WTC11 (cell line): ENCODE data around the gene SMIM38.
"Not testable (repeated sequence)": the region's sequence is repeated elsewhere in the genome, so short reads cannot be mapped to it uniquely, and the experiment has no call there.

ENCODE experiments used
- ATF1 ChIP-seq: sonication (generic); formaldehyde crosslinking; IDR thresholded peaks from 2 replicates; pipeline ENCODE4 v1.8.1; 2023; ENCODE audit warnings: mild to moderate bottlenecking, moderate library complexity, missing genetic modification reagents
- CTCF ChIP-seq: fragments of 200-600 bp; IDR thresholded peaks from 2 replicates; pipeline ENCODE4 v1.8.0; 2022; ENCODE audit warnings: antibody characterized with exemption
- FOXP1 ChIP-seq: sonication (generic); formaldehyde crosslinking; IDR thresholded peaks from 2 replicates; pipeline ENCODE4 v1.8.0; 2022; ENCODE audit warnings: missing genetic modification reagents, mild to moderate bottlenecking, moderate library complexity, borderline replicate concordance
- JUN ChIP-seq: sonication (generic); formaldehyde crosslinking; IDR thresholded peaks from 2 replicates; pipeline ENCODE4 v1.8.0; 2023; ENCODE audit warnings: mild to moderate bottlenecking, missing genetic modification reagents
- MAX ChIP-seq: sonication (generic); formaldehyde crosslinking; IDR thresholded peaks from 2 replicates; pipeline ENCODE4 v1.8.0; 2022; ENCODE audit warnings: mild to moderate bottlenecking, missing genetic modification reagents
- RORB ChIP-seq: fragments of 250-450 bp; sonication (Bioruptor Pico); IDR thresholded peaks from 2 replicates; pipeline ENCODE4 v1.9.0; 2021; ENCODE audit warnings: mild to moderate bottlenecking
- SMAD4 ChIP-seq: sonication (generic); formaldehyde crosslinking; IDR thresholded peaks from 2 replicates; pipeline ENCODE4 v1.8.0; 2022; ENCODE audit warnings: mild to moderate bottlenecking, missing genetic modification reagents
- ZNF121 ChIP-seq: sonication (generic); formaldehyde crosslinking; IDR thresholded peaks from 2 replicates; pipeline ENCODE4 v1.8.0; 2023; ENCODE audit warnings: missing genetic modification reagents
- ZNF219 ChIP-seq: sonication (generic); formaldehyde crosslinking; IDR thresholded peaks from 2 replicates; pipeline ENCODE4 v1.8.0; 2023; ENCODE audit warnings: missing genetic modification reagents, mild to moderate bottlenecking, borderline replicate concordance
- TF ChIP-seq, protein P1 (sequence below): sonication (generic); formaldehyde crosslinking; IDR thresholded peaks from 2 replicates; pipeline ENCODE4 v1.8.1; 2023; ENCODE audit warnings: mild to moderate bottlenecking, missing genetic modification reagents
- TF ChIP-seq, protein P2 (sequence below): sonication (generic); formaldehyde crosslinking; IDR thresholded peaks from 2 replicates; pipeline ENCODE4 v1.8.1; 2022; ENCODE audit warnings: low read depth, mild to moderate bottlenecking, moderate library complexity, missing genetic modification reagents, borderline replicate concordance
- TF ChIP-seq, protein P3 (sequence below): fragments of 250-450 bp; sonication (Bioruptor Pico); IDR thresholded peaks from 2 replicates; pipeline ENCODE4 v1.9.0; 2021; ENCODE audit warnings: mild to moderate bottlenecking
- TF ChIP-seq, protein P4 (sequence below): sonication (generic); formaldehyde crosslinking; IDR thresholded peaks from 2 replicates; pipeline ENCODE4 v1.8.1; 2023; ENCODE audit warnings: mild to moderate bottlenecking, missing genetic modification reagents, moderate library complexity

DNA sequence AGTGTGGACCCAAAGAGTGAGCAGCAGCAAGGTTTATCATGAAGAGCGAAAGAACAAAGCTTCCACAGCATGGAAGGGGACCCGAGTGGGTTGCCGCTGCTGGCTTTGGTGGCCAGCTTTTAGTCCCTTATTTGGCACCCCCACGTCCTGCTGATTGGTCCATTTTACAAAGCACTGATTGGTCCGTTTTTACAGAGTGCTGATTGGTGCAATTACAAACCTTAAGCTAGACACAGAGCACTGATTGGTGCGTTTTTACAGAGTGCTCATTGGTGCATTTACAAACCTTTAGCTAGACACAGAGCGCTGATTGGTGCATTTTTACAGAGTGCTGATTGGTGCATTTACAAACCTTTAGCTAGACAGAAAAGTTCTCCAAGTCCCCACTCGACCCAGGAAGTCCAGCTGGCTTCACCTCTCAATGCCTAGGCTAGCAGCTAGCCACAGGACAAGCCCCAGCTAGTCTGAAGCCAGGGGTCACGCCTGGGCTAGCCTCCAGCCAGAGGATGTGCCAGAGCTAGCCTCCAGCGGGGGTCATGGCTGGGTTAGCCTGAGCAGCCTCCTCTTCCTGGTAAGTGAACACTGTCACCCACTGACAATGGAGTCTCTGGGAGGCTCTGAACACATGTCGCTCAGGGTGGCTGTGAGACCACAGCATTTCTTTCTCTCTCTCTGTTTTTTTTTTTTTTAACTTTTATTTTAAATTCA, 6.2 kb upstream of the SMIM38 start:
- TF ChIP-seq CTCF; FOXP1 (CRISPR knock-in tag); RORB; ATF1 (CRISPR knock-in tag); ZNF121 (CRISPR knock-in tag); ZNF219; MAX (CRISPR knock-in tag); SMAD4 (CRISPR knock-in tag); JUN (CRISPR knock-in tag): not testable (repeated sequence)
- TF ChIP-seq, protein P1, sequence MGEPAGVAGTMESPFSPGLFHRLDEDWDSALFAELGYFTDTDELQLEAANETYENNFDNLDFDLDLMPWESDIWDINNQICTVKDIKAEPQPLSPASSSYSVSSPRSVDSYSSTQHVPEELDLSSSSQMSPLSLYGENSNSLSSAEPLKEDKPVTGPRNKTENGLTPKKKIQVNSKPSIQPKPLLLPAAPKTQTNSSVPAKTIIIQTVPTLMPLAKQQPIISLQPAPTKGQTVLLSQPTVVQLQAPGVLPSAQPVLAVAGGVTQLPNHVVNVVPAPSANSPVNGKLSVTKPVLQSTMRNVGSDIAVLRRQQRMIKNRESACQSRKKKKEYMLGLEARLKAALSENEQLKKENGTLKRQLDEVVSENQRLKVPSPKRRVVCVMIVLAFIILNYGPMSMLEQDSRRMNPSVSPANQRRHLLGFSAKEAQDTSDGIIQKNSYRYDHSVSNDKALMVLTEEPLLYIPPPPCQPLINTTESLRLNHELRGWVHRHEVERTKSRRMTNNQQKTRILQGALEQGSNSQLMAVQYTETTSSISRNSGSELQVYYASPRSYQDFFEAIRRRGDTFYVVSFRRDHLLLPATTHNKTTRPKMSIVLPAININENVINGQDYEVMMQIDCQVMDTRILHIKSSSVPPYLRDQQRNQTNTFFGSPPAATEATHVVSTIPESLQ (CRISPR knock-in tag): not testable (repeated sequence)
- TF ChIP-seq, protein P2, sequence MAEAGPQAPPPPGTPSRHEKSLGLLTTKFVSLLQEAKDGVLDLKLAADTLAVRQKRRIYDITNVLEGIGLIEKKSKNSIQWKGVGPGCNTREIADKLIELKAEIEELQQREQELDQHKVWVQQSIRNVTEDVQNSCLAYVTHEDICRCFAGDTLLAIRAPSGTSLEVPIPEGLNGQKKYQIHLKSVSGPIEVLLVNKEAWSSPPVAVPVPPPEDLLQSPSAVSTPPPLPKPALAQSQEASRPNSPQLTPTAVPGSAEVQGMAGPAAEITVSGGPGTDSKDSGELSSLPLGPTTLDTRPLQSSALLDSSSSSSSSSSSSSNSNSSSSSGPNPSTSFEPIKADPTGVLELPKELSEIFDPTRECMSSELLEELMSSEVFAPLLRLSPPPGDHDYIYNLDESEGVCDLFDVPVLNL (CRISPR knock-in tag): not testable (repeated sequence)
- TF ChIP-seq, protein P3, sequence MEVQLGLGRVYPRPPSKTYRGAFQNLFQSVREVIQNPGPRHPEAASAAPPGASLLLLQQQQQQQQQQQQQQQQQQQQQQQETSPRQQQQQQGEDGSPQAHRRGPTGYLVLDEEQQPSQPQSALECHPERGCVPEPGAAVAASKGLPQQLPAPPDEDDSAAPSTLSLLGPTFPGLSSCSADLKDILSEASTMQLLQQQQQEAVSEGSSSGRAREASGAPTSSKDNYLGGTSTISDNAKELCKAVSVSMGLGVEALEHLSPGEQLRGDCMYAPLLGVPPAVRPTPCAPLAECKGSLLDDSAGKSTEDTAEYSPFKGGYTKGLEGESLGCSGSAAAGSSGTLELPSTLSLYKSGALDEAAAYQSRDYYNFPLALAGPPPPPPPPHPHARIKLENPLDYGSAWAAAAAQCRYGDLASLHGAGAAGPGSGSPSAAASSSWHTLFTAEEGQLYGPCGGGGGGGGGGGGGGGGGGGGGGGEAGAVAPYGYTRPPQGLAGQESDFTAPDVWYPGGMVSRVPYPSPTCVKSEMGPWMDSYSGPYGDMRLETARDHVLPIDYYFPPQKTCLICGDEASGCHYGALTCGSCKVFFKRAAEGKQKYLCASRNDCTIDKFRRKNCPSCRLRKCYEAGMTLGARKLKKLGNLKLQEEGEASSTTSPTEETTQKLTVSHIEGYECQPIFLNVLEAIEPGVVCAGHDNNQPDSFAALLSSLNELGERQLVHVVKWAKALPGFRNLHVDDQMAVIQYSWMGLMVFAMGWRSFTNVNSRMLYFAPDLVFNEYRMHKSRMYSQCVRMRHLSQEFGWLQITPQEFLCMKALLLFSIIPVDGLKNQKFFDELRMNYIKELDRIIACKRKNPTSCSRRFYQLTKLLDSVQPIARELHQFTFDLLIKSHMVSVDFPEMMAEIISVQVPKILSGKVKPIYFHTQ (CRISPR knock-in tag): not testable (repeated sequence)
- TF ChIP-seq, protein P4, sequence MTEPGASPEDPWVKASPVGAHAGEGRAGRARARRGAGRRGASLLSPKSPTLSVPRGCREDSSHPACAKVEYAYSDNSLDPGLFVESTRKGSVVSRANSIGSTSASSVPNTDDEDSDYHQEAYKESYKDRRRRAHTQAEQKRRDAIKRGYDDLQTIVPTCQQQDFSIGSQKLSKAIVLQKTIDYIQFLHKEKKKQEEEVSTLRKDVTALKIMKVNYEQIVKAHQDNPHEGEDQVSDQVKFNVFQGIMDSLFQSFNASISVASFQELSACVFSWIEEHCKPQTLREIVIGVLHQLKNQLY (CRISPR knock-in tag): not testable (repeated sequence)
